ENCODE measurements around the gene SIPA1.

Gene SIPA1

DNA sequence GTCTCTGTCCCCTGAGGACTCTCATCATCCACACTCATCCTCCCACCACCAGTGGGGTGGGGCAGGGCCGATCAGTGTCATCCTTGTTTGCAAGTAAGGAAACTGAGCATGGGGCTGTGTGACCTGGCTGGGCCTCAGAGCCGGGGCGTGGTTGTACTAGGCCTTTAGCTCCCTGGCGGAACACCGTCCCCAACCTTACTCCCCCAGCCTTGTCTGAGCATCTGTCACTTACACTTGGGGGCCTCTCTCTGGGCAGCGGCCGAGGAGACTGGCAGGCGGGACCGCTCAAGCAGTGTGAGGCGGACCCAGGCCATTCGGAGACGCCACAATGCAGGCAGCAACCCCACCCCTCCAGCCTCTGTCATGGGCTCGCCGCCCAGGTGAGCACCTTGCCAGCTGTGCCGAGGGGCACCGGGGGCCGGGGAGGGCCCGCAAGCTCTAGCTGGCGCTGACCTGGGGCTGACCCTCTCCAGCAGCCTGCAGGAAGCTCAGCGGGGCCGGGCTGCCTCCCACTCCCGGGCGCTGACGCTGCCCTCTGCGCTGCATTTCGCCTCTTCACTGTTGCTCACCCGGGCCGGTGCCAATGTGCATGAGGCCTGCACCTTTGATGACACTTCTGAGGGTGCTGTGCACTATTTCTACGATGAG lies 18.5 kb upstream of the SIPA1 start:
- TF ChIP-seq SUZ12 (IDR thresholded peaks at IDR 0.05) (no peak), FOXA1 (IDR thresholded peaks at IDR 0.05) (no peak), HDGF (IDR thresholded peaks at IDR 0.05; ENCODE audit: borderline replicate concordance) (no peak), NFRKB (IDR thresholded peaks at IDR 0.05) (no peak), LEF1 (IDR thresholded peaks at IDR 0.05; ENCODE audit: borderline replicate concordance) (no peak), BHLHE40 (IDR thresholded peaks at IDR 0.05; ENCODE audit: borderline replicate concordance) (no peak), FOXK2 (IDR thresholded peaks at IDR 0.05) (no peak), ELF4 (IDR thresholded peaks at IDR 0.05) (no peak), L3MBTL2 (conservative IDR thresholded peaks at IDR 0.05) (no peak), SP1 (IDR thresholded peaks at IDR 0.05) (no peak), CTBP1 (IDR thresholded peaks at IDR 0.05; ENCODE audit: borderline replicate concordance) (no peak), ARNT (IDR thresholded peaks at IDR 0.05) (no peak), ZNF384 (IDR thresholded peaks at IDR 0.05) (no peak), TARDBP (IDR thresholded peaks at IDR 0.05) (no peak), FOXM1 (IDR thresholded peaks at IDR 0.05; ENCODE audit: borderline replicate concordance) (no peak)
- TF ChIP-seq, protein P1, sequence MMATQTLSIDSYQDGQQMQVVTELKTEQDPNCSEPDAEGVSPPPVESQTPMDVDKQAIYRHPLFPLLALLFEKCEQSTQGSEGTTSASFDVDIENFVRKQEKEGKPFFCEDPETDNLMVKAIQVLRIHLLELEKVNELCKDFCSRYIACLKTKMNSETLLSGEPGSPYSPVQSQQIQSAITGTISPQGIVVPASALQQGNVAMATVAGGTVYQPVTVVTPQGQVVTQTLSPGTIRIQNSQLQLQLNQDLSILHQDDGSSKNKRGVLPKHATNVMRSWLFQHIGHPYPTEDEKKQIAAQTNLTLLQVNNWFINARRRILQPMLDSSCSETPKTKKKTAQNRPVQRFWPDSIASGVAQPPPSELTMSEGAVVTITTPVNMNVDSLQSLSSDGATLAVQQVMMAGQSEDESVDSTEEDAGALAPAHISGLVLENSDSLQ (IDR thresholded peaks at IDR 0.05) = no peak
- DNase-seq (ENCODE audit: extremely low spot score) = no peak
- CTCF ChIA-PET = no interaction called here
- POLR2A ChIA-PET = interaction anchor here (0.9 to 1.5 kb wide), 2 partner anchors 18 to 196 kb away, joined by 3 to 4 read pairs; partner anchors contain the start of gene SIPA1

DNA sequence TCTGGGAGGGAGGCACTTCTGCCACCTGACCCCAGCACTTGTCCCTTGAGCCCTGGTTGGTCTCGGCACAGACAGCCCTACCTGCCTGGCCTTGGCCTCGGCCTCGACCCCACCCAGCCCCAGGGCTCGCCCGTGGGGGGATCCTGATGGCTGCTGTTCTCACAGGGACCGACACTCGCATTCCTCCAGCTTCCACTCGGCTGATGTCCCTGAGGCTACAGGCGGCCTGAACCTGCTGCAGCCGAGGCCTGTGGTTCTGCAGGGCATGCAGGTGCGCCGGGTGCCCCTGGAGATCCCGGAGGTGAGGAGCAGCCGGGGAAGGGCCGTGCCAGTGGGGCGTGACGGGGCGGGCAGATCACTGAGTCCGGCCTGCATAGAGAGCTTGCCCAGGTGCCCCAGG lies 17.2 kb upstream of the SIPA1 start:
- TF ChIP-seq HDGF (IDR thresholded peaks at IDR 0.05; ENCODE audit: borderline replicate concordance) (no peak), FOXK2 (IDR thresholded peaks at IDR 0.05) (no peak), L3MBTL2 (conservative IDR thresholded peaks at IDR 0.05) (no peak), NFRKB (IDR thresholded peaks at IDR 0.05) (no peak)
- DNase-seq (ENCODE audit: extremely low spot score) = no peak
- ChIA-PET POLR2A (no interaction called here), CTCF (no interaction called here)

DNA sequence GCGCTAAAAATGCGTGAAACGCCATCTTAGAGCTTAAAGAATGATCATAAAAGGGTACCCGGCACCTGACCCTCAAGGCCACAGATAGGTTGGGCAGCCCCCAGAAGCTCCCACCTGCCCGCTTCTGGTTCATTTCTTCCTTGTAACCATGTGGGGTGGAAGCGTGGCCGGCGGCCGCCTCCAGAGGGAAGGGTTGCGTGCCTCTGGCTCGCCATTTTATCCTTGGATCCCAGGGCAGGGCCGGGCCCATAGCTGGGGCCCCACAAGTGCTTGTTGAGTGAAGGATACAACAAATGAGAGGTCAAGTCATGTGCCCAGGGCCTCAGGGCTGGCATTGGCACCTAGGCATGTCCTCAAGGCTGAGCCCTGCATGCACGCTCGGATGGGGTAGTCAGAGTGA lies 16.4 kb upstream of the SIPA1 start:
- DNase-seq (ENCODE audit: extremely low spot score) = no peak
- CTCF ChIA-PET = no interaction called here
- POLR2A ChIA-PET = no interaction called here
- TF ChIP-seq NFRKB (IDR thresholded peaks at IDR 0.05) (no peak), FOXM1 (IDR thresholded peaks at IDR 0.05; ENCODE audit: borderline replicate concordance) (no peak), SP1 (IDR thresholded peaks at IDR 0.05) (no peak), FOXA1 (IDR thresholded peaks at IDR 0.05) (no peak), LEF1 (IDR thresholded peaks at IDR 0.05; ENCODE audit: borderline replicate concordance) (no peak), SUZ12 (IDR thresholded peaks at IDR 0.05) (no peak), TARDBP (IDR thresholded peaks at IDR 0.05) (no peak), HDGF (IDR thresholded peaks at IDR 0.05; ENCODE audit: borderline replicate concordance) (no peak), L3MBTL2 (conservative IDR thresholded peaks at IDR 0.05) (no peak), ELF4 (IDR thresholded peaks at IDR 0.05) (no peak)
- TF ChIP-seq, protein P1 (IDR thresholded peaks at IDR 0.05) = no peak

DNA sequence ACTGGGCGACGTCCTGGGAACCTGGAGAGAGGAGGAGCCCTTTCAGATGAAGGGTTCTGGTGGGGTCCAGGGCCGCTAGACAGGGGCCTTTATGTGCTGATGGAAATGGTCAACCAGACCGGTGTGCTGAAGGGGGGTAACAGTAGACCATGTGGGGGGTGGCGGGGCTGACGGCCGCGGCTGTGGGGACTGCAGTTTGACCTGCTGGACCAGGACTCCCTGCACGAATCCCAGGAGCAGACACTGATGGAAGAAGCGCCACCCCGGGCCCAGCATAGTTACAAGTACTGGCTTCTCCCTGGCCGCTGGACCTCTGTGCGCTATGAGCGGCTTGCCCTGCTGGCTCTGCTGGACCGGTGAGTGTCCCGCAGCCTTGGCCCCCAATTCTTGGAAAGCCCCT lies 15.9 kb upstream of the SIPA1 start:
- no peak for TF ChIP-seq FOXK2 (IDR thresholded peaks at IDR 0.05)
- no peak for TF ChIP-seq TARDBP (IDR thresholded peaks at IDR 0.05)
- TF ChIP-seq NFRKB (IDR thresholded peaks at IDR 0.05) = no peak
- no peak for TF ChIP-seq SUZ12 (IDR thresholded peaks at IDR 0.05)
- no peak for TF ChIP-seq LEF1 (IDR thresholded peaks at IDR 0.05; ENCODE audit: borderline replicate concordance)
- TF ChIP-seq, protein P1 (IDR thresholded peaks at IDR 0.05) = no peak
- TF ChIP-seq ZNF384 (IDR thresholded peaks at IDR 0.05) = no peak
- no peak for TF ChIP-seq FOXA1 (IDR thresholded peaks at IDR 0.05)
- no peak for TF ChIP-seq SP1 (IDR thresholded peaks at IDR 0.05)
- TF ChIP-seq BHLHE40 (IDR thresholded peaks at IDR 0.05; ENCODE audit: borderline replicate concordance) = no peak
- no peak for TF ChIP-seq ARNT (IDR thresholded peaks at IDR 0.05)
- TF ChIP-seq FOXM1 (IDR thresholded peaks at IDR 0.05; ENCODE audit: borderline replicate concordance) = no peak
- TF ChIP-seq CTBP1 (IDR thresholded peaks at IDR 0.05; ENCODE audit: borderline replicate concordance) = no peak
- TF ChIP-seq ELF4 (IDR thresholded peaks at IDR 0.05) = no peak
- no peak for TF ChIP-seq L3MBTL2 (conservative IDR thresholded peaks at IDR 0.05)
- POLR2A ChIA-PET = no interaction called here
- CTCF ChIA-PET = no interaction called here
- no peak for DNase-seq (ENCODE audit: extremely low spot score)

DNA sequence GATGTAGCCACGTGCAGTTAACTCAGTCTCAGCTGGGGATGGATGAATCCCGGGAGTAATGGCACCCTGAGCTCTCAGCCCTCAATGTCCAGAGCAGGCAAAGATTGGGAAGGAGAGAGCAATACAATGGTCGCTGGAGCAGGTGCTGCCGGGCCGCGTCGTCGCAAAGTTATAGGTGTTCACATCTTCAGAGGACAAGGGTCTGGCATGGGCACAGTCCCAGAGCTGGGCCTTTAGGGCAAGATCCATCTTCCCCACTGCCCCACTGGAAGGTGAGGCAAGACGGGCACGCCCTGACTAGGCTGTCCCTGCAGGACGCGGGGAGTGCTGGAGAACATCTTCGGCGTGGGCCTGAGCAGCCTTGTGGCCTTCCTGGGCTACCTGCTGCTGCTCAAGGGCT lies 14.7 kb upstream of the SIPA1 start:
- no peak for TF ChIP-seq ELF4 (IDR thresholded peaks at IDR 0.05)
- TF ChIP-seq CTBP1 (IDR thresholded peaks at IDR 0.05; ENCODE audit: borderline replicate concordance) = no peak
- no peak for TF ChIP-seq HDGF (IDR thresholded peaks at IDR 0.05; ENCODE audit: borderline replicate concordance)
- no peak for TF ChIP-seq SUZ12 (IDR thresholded peaks at IDR 0.05)
- no peak for TF ChIP-seq BHLHE40 (IDR thresholded peaks at IDR 0.05; ENCODE audit: borderline replicate concordance)
- no peak for TF ChIP-seq FOXM1 (IDR thresholded peaks at IDR 0.05; ENCODE audit: borderline replicate concordance)
- no peak for TF ChIP-seq SP1 (IDR thresholded peaks at IDR 0.05)
- no peak for TF ChIP-seq LEF1 (IDR thresholded peaks at IDR 0.05; ENCODE audit: borderline replicate concordance)
- TF ChIP-seq TARDBP (IDR thresholded peaks at IDR 0.05) = no peak
- no peak for TF ChIP-seq FOXK2 (IDR thresholded peaks at IDR 0.05)
- no peak for TF ChIP-seq FOXA1 (IDR thresholded peaks at IDR 0.05)
- no peak for TF ChIP-seq ZNF384 (IDR thresholded peaks at IDR 0.05)
- no peak for TF ChIP-seq ARNT (IDR thresholded peaks at IDR 0.05)
- no peak for DNase-seq (ENCODE audit: extremely low spot score)
- CTCF ChIA-PET = no interaction called here
- POLR2A ChIA-PET = interaction anchor here (1.1 to 1.9 kb wide), 2 partner anchors 8 to 15 kb away, joined by 3 to 7 read pairs; partner anchors contain the start of gene SIPA1

All from HEK293T (cell line).